ENCODE results near the gene ATG9B.
"Not testable (repeated sequence)": the region's sequence is repeated elsewhere in the genome, so short reads cannot be mapped to it uniquely, and the experiment has no call there.

The ATG9B gene

DNA sequence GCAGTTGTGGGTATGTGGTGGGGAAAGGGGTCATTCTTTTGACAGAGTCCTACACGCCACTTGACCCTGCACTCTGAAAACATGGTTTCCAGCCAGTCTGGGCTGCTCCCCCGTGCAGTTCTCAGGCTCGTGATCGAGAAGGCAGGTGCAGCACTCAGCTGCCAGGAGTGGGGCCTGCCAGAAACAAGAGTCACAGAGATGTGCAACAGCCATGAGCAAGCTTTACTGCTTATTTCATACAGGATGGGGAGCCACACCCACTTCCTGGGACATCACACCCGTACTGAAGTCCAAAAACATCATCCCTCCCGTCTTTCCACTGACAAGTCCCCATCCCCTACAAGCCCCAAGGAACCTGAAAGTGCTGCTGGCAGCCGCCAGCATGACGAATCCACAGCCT is 9.3 kb downstream of the ATG9B start:
- no peak for DNase-seq (ENCODE audit: low read depth, low spot score)
- no CpG with 5 or more reads among the region's 8 CpGs for WGBS (ENCODE audit: insufficient coverage, insufficient read length)
- Histone ChIP-seq H3K27me3 (ENCODE audit: control insufficient read depth, insufficient read depth, low read length) (peaks cover 13% of the 10 kb centered on the region; the same call in 1 of the 2 replicates), H3K4me1 (ENCODE audit: control insufficient read depth, insufficient read depth, low read length) (peaks cover 19% of the 10 kb centered on the region), H3K27ac (ENCODE audit: low read length) (no peak overlapping the region), H3K9me3 (ENCODE audit: control insufficient read depth, insufficient read depth, low read length) (no peaks in the 10 kb centered on the region), H3K36me3 (ENCODE audit: control insufficient read depth, insufficient read depth, low read length) (no peaks in the 10 kb centered on the region), H3K4me3 (ENCODE audit: low read length) (no peak overlapping the region)

DNA sequence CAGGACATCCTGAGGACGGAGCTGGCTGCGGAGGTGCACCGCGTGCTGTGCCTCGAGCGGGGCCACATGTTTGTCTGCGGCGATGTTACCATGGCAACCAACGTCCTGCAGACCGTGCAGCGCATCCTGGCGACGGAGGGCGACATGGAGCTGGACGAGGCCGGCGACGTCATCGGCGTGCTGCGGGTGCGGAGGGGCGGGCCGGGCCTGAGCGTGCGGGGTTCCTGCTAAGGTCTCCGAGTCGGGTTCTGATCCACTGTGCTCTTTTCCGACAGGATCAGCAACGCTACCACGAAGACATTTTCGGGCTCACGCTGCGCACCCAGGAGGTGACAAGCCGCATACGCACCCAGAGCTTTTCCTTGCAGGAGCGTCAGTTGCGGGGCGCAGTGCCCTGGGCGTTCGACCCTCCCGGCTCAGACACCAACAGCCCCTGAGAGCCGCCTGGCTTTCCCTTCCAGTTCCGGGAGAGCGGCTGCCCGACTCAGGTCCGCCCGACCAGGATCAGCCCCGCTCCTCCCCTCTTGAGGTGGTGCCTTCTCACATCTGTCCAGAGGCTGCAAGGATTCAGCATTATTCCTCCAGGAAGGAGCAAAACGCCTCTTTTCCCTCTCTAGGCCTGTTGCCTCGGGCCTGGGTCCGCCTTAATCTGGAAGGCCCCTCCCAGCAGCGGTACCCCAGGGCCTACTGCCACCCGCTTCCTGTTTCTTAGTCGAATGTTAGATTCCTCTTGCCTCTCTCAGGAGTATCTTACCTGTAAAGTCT is 10.4 kb downstream of the ATG9B start:
- Histone ChIP-seq H3K4me3 (ENCODE audit: low read length) (peak overlapping the region; percentile 59; the same call in 1 of the 2 replicates), H3K36me3 (ENCODE audit: control insufficient read depth, insufficient read depth, low read length) (no peaks in the 10 kb centered on the region), H3K9me3 (ENCODE audit: control insufficient read depth, insufficient read depth, low read length) (no peaks in the 10 kb centered on the region), H3K27ac (ENCODE audit: low read length) (no peak overlapping the region), H3K4me1 (ENCODE audit: control insufficient read depth, insufficient read depth, low read length) (peaks cover 26% of the 10 kb centered on the region), H3K27me3 (ENCODE audit: control insufficient read depth, insufficient read depth, low read length) (peaks cover 6% of the 10 kb centered on the region; the same call in 1 of the 2 replicates)
- no CpG with 5 or more reads among the region's 55 CpGs for WGBS (ENCODE audit: insufficient coverage, insufficient read length)
- peak; percentile 78 for DNase-seq (ENCODE audit: low read depth, low spot score)

DNA sequence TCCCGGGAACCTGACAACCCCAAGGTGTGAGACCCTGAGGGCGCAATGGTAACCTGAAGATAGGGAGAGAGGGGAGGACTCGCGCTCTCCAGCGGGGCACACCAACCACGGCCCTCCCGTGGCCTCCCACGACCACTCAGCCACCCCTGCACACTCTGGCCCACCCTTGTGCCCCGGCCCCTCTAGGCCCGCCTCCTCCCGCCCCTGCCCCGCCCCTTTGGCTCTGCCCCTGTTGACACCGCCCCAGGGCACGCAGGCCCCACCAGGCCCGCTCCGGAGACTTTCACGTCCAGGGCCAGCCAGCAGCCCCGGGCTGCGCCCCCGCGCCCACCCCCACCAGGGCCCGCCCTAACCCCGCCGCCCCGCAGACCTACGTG is 10.9 kb downstream of the ATG9B start:
- Histone ChIP-seq H3K4me3 (ENCODE audit: low read length) (peak overlapping the region; percentile 26; the same call in 1 of the 2 replicates), H3K4me1 (ENCODE audit: control insufficient read depth, insufficient read depth, low read length) (peaks cover 23% of the 10 kb centered on the region), H3K27me3 (ENCODE audit: control insufficient read depth, insufficient read depth, low read length) (peaks cover 6% of the 10 kb centered on the region; the same call in 1 of the 2 replicates), H3K9me3 (ENCODE audit: control insufficient read depth, insufficient read depth, low read length) (no peaks in the 10 kb centered on the region), H3K27ac (ENCODE audit: low read length) (no peak overlapping the region), H3K36me3 (ENCODE audit: control insufficient read depth, insufficient read depth, low read length) (no peaks in the 10 kb centered on the region)
- DNase-seq (ENCODE audit: low read depth, low spot score) = no peak
- WGBS (ENCODE audit: insufficient coverage, insufficient read length) = no CpG with 5 or more reads among the region's 26 CpGs

DNA sequence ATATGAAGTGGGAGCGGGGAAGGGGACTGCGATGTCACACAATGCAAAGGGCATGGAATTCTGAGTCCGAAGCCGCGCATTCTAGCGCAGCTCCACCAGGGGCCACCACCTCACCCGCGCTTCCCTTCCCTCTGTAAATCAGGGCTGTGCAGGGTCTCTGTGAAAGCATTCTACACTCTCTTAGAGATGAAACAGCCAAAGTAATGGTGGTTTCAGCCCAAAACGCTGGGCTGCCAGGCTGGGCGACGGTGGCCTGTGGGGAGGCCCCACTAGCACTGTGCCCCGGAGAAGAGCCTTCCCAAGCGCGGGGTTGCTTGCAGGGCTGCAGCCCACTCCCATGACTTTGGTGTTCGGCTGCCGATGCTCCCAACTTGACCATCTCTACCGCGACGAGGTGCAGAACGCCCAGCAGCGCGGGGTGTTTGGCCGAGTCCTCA is 11.4 kb downstream of the ATG9B start:
- Histone ChIP-seq H3K27ac (ENCODE audit: low read length) (no peak overlapping the region), H3K9me3 (ENCODE audit: control insufficient read depth, insufficient read depth, low read length) (no peaks in the 10 kb centered on the region), H3K4me1 (ENCODE audit: control insufficient read depth, insufficient read depth, low read length) (peaks cover 22% of the 10 kb centered on the region), H3K36me3 (ENCODE audit: control insufficient read depth, insufficient read depth, low read length) (no peaks in the 10 kb centered on the region), H3K27me3 (ENCODE audit: control insufficient read depth, insufficient read depth, low read length) (peaks cover 6% of the 10 kb centered on the region; the same call in 1 of the 2 replicates), H3K4me3 (ENCODE audit: low read length) (peak overlapping the region; percentile 26; the same call in 1 of the 2 replicates)
- no peak for DNase-seq (ENCODE audit: low read depth, low spot score)
- no CpG with 5 or more reads among the region's 23 CpGs for WGBS (ENCODE audit: insufficient coverage, insufficient read length)

DNA sequence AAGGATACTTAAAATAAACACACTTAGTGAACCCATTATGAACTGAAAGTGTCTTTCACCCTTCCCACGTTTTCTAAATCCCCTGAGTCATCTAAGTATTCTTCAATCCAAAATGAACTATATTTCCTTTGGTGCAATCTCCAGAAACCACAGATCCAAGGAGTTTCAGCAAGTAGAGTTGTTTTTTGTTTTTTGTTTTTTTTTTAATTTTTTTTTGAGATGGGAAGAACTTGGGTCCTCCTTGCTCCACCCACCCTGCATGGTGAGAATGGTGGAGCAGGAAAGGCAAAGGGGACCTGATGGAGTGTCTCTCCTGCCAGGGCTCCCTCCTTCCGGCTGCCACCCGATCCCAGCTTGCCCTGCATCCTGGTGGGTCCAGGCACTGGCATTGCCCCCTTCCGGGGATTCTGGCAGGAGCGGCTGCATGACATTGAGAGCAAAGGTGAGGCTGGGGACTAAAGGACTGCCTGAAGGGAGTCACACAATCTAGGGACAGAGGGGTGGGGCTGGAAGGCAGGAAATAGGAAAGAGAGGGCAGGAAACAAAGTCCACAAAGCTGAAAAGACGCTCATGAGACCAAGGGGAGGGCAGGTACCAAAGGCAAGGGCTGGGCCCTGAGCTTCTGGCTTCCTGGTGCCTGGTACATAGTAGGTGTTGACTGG is 12.1 kb downstream of the ATG9B start:
- Histone ChIP-seq H3K4me3 (ENCODE audit: low read length) (no peak overlapping the region), H3K27ac (ENCODE audit: low read length) (no peak overlapping the region), H3K36me3 (ENCODE audit: control insufficient read depth, insufficient read depth, low read length) (no peaks in the 10 kb centered on the region)

DNA sequence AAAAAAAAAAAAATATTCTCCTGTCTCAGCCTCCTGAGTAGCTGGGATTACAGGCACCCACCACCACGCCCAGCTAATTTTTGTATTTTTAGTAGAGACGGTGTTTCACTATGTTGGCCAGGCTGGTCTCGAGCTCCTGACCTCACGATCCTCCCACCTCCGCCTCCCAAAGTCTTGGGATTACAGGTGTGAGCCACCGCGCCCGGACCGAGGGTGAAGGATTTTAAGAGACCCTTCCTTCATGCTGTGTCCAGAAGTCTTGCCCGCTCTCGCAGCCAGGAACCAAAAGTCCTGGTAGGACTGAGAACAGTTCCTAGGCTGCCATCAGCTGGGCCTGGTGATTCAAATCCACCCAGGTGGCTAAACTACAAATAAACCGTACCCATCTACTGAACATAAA is 12.7 kb downstream of the ATG9B start:
- H3K4me3 ChIP-seq (ENCODE audit: low read length); DNase-seq (ENCODE audit: low read depth, low spot score); H3K27me3 ChIP-seq (ENCODE audit: control insufficient read depth, insufficient read depth, low read length); H3K9me3 ChIP-seq (ENCODE audit: control insufficient read depth, insufficient read depth, low read length); H3K36me3 ChIP-seq (ENCODE audit: control insufficient read depth, insufficient read depth, low read length); H3K27ac ChIP-seq (ENCODE audit: low read length): not testable (repeated sequence)
- H3K4me1 ChIP-seq (ENCODE audit: control insufficient read depth, insufficient read depth, low read length) = peaks cover 18% of the 10 kb centered on the region
- WGBS (ENCODE audit: insufficient coverage, insufficient read length) = 100% methylated on average over 1 of the region's 12 CpGs

More for the DNA sequence above, 12.1 kb downstream of the ATG9B start:
- H3K27me3 ChIP-seq (ENCODE audit: control insufficient read depth, insufficient read depth, low read length) = no peaks in the 10 kb centered on the region; the same call in 1 of the 2 replicates
- DNase-seq (ENCODE audit: low read depth, low spot score) = no peak
- no peaks in the 10 kb centered on the region for H3K9me3 ChIP-seq (ENCODE audit: control insufficient read depth, insufficient read depth, low read length)
- H3K4me1 ChIP-seq (ENCODE audit: control insufficient read depth, insufficient read depth, low read length) = peaks cover 18% of the 10 kb centered on the region
- WGBS (ENCODE audit: insufficient coverage, insufficient read length) = no CpG with 5 or more reads among the region's 6 CpGs

DNA sequence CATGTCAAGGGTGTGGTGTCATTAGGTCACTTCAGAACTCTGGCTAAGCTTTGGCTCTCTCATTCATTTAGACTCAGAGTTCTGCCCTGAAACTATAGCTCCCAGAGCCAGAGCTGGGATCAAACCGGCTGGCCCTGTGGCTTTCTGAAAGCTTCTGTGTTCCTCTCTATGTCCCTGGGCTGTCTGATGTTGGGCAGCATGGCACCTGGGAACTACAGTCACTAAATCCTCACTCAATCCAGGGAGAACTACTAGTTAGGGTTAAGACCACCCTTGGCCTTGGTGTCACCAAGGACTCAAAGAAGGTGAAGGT is 13.2 kb downstream of the ATG9B start:
- H3K27me3 ChIP-seq (ENCODE audit: control insufficient read depth, insufficient read depth, low read length) = no peaks in the 10 kb centered on the region
- H3K27ac ChIP-seq (ENCODE audit: low read length) = no peak overlapping the region
- H3K4me3 ChIP-seq (ENCODE audit: low read length) = no peak overlapping the region
- no CpG with 5 or more reads among the region's 1 CpG for WGBS (ENCODE audit: insufficient coverage, insufficient read length)
- no peaks in the 10 kb centered on the region for H3K36me3 ChIP-seq (ENCODE audit: control insufficient read depth, insufficient read depth, low read length)
- DNase-seq (ENCODE audit: low read depth, low spot score) = no peak
- H3K9me3 ChIP-seq (ENCODE audit: control insufficient read depth, insufficient read depth, low read length) = no peaks in the 10 kb centered on the region
- H3K4me1 ChIP-seq (ENCODE audit: control insufficient read depth, insufficient read depth, low read length) = peaks cover 18% of the 10 kb centered on the region

DNA sequence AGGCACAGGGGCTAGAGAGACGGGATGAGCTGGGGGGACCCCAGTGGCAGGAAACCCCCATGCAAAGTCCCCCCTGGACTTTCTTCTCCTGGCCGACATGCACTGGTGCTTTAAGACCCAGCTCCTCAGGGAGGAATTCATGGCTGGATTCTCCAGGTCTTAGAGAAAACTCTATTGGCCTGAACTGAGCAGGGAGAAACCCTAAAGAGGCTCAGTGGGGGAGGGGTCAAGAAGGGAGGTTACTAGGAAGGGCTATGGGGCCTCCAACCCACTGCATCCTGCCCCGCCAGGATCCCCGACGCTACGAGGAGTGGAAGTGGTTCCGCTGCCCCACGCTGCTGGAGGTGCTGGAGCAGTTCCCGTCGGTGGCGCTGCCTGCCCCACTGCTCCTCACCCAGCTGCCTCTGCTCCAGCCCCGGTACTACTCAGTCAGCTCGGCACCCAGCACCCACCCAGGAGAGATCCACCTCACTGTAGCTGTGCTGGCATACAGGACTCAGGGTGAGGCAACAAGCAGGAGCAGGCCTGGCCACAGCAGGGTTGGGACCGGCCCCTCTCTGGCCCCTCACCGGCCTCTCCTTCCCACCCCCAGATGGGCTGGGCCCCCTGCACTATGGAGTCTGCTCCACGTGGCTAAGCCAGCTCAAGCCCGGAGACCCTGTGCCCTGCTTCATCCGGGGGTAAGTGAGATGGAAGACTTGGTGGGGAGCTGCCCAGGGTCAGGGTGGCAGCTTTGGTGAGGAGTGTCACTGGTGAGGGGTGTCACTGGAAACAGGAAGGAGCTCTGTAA is 13.8 kb downstream of the ATG9B start:
- Histone ChIP-seq H3K27ac (ENCODE audit: low read length) (no peak overlapping the region), H3K27me3 (ENCODE audit: control insufficient read depth, insufficient read depth, low read length) (no peaks in the 10 kb centered on the region), H3K36me3 (ENCODE audit: control insufficient read depth, insufficient read depth, low read length) (no peaks in the 10 kb centered on the region), H3K9me3 (ENCODE audit: control insufficient read depth, insufficient read depth, low read length) (no peaks in the 10 kb centered on the region), H3K4me1 (ENCODE audit: control insufficient read depth, insufficient read depth, low read length) (peaks cover 18% of the 10 kb centered on the region), H3K4me3 (ENCODE audit: low read length) (no peak overlapping the region)
- no peak for DNase-seq (ENCODE audit: low read depth, low spot score)
- no CpG with 5 or more reads among the region's 18 CpGs for WGBS (ENCODE audit: insufficient coverage, insufficient read length)

DNA sequence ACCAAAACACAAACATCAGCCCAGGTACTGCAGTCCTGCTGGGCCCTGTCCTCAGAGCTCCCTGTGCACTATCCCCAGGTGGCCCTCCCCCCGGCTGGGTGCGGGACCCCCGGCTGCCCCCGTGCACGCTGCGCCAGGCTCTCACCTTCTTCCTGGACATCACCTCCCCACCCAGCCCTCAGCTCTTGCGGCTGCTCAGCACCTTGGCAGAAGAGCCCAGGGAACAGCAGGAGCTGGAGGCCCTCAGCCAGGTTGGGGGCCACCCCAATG is 14.3 kb downstream of the ATG9B start:
- Histone ChIP-seq H3K27ac (ENCODE audit: low read length) (no peak overlapping the region), H3K36me3 (ENCODE audit: control insufficient read depth, insufficient read depth, low read length) (no peaks in the 10 kb centered on the region), H3K4me1 (ENCODE audit: control insufficient read depth, insufficient read depth, low read length) (peaks cover 18% of the 10 kb centered on the region), H3K4me3 (ENCODE audit: low read length) (no peak overlapping the region), H3K9me3 (ENCODE audit: control insufficient read depth, insufficient read depth, low read length) (no peaks in the 10 kb centered on the region), H3K27me3 (ENCODE audit: control insufficient read depth, insufficient read depth, low read length) (no peaks in the 10 kb centered on the region)
- no peak for DNase-seq (ENCODE audit: low read depth, low spot score)
- no CpG with 5 or more reads among the region's 7 CpGs for WGBS (ENCODE audit: insufficient coverage, insufficient read length)

DNA sequence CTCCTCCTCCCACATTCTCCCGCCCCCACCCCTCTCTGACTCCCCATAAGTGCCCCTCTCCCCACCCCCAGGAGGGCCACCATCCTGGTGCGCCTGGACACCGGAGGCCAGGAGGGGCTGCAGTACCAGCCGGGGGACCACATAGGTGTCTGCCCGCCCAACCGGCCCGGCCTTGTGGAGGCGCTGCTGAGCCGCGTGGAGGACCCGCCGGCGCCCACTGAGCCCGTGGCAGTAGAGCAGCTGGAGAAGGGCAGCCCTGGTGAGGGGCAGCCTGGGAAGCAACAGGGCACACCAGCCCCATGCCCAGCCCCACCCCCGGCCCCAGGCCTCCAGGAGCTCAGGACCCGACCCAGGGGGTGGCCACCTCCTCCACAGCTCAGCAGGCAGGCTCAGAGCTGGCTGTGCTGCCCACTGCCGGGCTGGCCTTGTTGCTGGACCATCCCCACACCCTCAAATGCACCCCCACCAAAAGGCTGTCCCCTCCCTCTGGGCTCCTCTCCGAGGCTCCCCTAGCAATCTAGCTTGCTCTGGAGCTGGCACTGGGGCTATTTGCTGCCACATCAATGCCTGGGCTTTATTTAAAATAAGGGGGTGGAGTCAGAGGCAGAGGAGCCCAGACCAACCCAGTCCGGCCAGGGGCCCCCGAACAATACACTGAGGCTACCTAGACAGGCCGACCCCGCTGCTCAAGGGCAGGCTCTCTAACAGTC is 14.8 kb downstream of the ATG9B start:
- H3K4me1 ChIP-seq (ENCODE audit: control insufficient read depth, insufficient read depth, low read length) = peaks cover 18% of the 10 kb centered on the region

More for the DNA sequence above, 14.8 kb downstream of the ATG9B start:
- no peak overlapping the region for H3K27ac ChIP-seq (ENCODE audit: low read length)
- no peak overlapping the region for H3K4me3 ChIP-seq (ENCODE audit: low read length)
- H3K27me3 ChIP-seq (ENCODE audit: control insufficient read depth, insufficient read depth, low read length) = no peaks in the 10 kb centered on the region
- no peaks in the 10 kb centered on the region for H3K9me3 ChIP-seq (ENCODE audit: control insufficient read depth, insufficient read depth, low read length)
- DNase-seq (ENCODE audit: low read depth, low spot score) = no peak
- H3K36me3 ChIP-seq (ENCODE audit: control insufficient read depth, insufficient read depth, low read length) = no peaks in the 10 kb centered on the region
- WGBS (ENCODE audit: insufficient coverage, insufficient read length) = no CpG with 5 or more reads among the region's 22 CpGs

All from iPS DF 6.9 (cell line).